NCI-H1417 treated with DMSO at 0.1 percent for 48 hours (cell line): Measurements from ENCODE around the gene TRPM5.
A peak's percentile ranks its signal among the peaks of the same experiment; 100 is the strongest.

Experiments
- DNase-seq: peaks from one replicate; lab custom pipeline; 2025; lab: John Stamatoyannopoulos, UW

The TRPM5 gene

DNA sequence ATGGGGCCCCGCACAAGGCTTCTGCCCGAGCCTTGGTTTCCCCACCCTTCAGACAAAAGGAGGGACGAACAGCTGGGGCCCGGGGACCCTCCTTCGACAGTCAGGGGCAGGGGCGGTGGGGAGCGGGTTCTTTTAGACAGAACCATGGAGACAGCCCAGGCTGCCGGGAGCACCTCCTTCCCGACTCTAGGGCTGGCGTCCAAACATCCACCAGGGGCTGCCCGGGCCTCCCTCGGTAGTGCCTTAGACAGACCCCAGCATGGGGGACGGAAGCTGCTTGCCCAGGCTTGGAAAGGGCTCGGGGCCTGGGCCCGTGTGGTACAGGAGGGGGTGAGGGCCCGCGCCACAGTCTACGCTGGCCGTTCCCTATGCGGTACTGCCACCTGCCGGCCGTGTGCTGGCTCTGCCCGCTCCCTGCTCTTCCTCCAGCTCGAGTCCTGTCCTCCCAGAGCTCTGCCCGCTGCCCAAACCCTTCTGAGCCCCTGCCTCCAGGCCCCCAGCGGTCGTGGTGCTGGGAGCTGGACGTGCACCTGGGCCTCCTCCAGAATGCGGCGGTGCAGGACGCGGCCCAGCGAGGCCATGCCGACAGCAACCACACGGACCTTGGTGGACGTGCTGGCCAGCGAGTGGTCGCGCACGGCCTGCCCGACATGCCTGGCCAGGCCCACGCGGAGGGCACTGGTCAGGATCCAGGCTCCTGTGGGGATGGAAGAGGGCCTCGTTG, 23.6 kb downstream of the TRPM5 start:
- peak; percentile 56 for DNase-seq

DNA sequence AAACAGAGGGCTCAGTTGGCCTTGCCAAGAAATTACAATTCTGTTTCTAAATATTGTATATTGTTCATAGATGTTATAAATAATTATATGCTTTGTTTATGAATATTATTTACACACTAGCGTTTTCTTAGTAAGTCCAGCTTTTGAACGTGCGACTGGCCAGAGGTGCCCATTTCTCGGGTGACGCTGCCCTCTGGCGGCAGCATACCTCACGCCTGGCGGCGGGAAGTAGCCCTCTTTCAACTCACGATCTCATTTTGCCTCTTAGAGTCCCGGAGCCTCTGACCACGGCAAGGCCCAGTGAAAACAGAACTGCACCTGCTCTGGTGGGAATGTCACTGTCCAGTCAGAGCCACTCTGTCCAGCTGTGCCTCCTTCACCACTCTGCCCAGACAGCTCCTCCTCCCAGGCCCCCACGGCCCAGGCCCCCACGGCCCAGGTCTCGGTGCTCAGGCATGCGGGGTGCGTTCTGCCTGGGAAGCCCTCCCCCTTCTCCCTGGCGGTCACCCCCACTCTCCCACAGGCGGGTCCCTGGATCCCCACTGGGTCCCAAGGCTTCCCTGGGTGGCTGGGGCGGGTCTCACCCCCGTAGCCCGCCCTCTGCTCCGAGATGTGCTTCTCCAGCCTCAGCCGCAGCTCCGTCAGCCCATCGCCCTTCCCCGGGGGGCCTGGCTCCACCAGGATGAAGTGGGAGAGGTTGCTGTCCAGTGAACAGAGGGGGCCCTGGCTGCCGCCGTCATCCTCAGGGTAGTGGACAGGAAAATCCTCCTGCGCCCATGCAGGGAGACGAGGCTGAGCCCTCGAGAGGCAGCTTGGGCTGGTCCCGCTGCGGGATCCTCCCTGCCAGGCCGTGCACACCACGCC, 24.4 kb downstream of the TRPM5 start:
- no peak for DNase-seq

DNA sequence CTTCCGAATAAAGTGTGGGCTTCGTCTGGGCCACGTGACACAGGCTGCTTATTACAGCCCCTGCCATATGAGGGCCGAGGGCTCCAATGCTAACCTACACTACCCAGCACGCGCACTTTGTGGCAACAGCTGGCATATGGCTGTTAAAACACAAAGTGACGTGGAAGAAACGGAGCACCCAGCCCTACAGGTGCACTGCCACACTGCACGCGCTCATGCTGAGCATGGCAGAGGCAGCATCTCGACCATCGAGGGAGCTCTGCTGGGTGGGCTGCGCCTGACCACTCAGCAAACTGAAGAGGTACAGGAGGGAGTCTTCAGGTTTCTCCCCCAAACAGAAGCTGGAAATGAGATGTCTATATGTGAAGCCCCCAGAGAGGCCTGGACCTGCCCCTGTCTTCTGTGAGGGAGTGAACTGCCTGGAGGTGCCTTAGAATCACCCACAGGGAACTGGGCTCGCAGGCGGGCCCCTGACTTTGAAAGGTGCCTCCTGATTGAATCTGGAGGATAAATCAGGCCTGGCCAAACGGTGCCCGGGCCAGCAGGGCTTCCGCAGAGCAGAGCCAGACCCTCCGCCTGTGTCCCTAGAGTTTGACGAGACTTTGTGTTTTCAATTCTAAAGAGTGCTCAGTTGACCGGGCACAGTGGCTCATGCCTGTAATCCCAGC, 25.5 kb downstream of the TRPM5 start:
- no peak for DNase-seq

DNA sequence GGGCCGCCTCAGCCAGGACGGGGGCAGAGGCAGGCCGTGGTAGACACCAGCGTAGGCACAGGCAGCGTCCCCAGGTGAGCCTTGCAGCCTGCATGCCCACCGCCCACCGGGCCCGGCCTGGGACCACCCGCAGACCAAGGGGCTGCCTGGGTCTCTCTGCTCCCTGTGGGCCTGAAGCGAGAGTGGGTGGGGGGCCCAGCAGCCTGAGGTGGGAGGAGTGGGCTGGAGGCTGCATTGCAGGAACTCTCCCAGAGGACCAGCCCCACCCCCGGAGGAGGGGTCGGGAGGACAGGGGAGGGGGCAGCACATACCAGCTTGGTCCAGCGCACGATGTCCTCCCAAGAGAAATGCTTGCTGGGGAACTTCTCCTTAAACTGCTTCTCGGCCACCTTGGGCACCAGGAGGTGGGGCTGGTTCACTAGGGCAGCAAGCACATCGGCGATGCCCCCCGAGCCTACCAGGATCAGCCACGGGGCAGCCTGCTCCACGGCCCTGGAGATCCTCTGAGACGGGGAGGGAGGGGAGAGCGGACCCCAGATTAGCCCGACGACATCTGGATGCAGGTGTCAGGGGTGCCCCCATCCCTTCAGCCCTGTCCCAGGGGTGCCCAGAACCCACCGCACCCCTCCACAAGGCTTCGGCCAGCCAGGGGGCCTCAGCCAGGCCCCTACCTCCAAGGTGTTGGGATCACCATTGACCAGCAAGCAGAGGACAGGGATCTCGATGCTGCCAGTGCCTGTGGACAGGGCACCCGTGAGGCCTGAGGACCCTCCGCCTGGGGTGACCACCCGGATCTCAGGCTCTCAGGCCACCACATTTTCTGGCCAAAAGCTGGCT, 26.2 kb downstream of the TRPM5 start:
- no peak for DNase-seq

DNA sequence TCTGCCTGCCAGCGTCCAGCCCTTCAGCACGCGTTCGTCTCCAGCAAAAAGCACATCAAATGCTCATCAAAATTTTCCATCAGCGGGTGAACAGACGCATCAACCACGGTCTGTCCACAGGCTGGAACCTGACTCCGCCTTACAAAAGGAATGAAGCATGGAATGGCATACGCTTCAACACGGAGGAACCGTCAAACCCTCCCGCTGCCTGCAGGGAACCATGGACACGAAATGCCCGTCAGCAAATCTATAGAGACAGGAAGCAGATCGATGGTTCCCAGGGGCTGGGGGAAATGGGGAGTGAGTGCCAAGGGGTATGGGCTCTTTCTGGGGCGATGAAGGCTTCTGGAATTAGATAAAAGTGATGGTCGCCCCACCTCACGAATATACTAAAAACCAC, 27.5 kb downstream of the TRPM5 start:
- DNase-seq: no peak

DNA sequence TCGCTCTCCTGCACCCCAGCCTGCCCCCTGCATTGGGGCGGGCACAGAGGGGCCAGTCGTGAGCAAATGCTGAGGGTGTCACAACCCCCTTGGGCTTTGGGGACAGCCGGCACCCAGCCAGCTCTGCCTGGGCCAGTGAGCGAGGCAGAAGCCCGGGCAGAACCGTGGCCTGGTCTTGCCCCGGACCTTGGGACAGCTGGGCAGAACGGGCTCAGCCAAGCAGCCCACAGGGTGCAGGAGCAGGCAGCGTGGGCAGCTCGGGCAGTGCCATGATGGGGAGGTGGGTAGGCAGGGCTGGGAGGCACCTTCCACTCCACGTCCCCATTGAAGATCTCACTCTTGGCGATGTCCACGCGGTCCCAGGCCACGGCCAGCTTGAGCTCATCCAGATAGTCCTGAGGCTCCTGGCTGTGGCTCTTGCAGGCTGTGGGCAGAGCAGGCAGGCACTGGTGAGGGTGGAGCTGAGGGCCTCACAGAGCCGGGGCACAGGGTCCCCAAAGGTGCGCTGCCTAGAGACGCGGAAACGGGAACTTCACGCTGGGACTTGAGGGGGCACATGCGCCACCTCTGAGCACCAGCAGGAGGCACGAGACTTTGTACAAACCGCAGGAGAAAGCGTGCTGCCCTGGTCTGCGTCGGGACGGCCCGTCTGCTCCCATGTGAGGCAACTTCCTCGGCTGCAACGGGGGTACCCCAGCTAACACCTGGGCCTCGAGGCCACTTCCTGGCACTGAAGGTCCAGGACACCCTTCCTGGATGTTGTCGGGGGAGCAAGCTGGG, 28.5 kb downstream of the TRPM5 start:
- DNase-seq: no peak

DNA sequence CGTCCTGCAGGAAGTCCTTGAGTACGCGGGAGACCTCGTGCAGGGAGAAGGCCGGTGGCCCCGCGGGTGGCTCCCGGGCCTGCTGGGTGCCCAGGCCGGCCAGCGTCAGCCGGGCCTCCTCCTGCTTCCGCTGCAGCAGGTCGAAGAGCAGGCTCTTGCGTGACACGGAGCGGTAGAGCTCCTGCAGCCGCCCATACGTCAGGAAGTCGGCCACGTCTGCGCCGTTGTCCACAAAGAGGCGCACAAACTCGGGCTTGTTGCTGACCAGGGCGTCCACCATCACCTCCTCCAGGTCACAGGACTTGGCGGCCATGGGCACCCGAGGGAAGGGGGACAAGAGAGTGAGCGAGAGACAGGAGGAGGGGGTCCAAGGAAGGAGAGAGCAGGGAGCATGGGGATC, 29.1 kb downstream of the TRPM5 start:
- DNase-seq: no peak

DNA sequence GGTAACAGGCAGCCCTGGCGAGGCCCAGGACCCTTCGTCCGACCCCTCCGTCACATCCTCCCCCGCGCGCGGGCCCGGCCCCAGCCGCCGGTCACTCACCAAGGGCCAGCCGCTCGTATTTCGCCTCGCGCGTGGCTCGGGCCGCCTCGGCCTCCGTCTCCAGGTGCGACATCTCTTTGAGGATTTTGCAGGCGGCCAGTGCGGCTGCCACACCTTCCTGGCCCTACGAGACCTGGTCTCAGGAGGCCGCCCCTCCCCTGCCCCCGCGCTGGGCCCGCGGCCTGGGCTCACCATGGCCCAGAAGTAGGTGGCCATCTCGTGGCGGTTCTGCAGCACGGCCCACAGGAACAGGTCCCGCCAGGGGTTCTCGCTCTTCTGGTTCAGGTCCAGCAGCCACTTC, 29.7 kb downstream of the TRPM5 start:
- no peak for DNase-seq

DNA sequence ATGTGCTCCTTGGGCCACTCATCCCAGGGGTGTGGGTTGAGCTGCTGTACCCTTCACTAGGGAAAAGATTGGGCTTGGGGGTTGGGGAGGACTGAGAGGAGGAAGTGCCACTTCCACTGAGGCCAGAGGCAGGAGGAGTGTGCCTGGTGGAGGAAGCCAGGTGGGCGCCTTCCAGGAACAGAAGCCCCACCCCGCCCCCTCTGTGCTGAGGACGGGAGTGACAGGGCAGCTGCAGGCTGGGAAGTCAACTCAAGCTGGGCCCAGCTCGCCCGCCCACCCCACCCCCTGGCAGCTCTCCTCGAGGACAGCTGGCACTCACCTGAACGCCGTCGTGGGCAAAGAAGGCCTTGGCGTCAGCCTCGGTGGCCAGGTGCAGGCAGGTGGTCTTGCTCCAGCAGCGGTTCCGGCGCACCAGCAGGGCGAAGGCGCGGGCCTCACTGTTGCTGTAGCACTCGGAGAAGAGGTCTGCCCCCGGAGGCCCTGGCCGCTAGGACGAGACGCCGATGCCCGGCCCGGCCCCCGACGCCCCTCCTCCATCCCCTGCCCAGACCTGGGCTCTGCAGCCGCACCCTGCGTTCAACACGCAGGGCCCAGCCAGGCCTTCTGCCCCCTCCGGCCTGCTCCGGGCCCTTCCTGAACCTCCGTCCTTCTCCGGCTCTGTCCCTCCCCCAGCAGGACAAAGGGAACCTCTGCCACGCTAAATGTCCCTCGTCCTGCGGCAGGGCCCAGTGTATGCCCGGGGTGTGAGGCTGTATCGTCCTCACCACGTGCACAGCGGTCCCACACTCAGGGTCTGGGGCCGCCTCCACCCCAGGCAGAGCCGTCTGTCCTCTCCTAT, 30.4 kb downstream of the TRPM5 start:
- no peak for DNase-seq

DNA sequence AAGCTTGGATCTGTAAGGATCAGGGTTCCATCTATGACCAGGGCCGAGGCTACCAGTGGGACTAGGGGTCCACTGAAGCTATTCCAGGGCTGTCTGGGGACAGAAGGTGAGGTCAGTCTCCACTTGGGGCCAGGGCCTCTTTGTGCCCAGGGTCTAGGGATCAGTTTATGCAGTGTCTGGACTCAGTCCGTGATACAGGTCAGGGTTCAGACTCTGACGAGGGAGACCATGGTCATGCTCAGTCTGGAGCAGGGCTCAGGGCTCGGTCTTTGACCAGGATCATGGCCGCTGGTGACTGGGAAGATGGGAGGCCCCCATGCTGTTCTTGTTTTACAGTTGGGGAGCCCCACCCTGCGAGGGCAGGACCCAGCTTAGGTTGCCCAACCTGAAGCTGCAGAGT, 32.0 kb downstream of the TRPM5 start:
- no peak for DNase-seq

DNA sequence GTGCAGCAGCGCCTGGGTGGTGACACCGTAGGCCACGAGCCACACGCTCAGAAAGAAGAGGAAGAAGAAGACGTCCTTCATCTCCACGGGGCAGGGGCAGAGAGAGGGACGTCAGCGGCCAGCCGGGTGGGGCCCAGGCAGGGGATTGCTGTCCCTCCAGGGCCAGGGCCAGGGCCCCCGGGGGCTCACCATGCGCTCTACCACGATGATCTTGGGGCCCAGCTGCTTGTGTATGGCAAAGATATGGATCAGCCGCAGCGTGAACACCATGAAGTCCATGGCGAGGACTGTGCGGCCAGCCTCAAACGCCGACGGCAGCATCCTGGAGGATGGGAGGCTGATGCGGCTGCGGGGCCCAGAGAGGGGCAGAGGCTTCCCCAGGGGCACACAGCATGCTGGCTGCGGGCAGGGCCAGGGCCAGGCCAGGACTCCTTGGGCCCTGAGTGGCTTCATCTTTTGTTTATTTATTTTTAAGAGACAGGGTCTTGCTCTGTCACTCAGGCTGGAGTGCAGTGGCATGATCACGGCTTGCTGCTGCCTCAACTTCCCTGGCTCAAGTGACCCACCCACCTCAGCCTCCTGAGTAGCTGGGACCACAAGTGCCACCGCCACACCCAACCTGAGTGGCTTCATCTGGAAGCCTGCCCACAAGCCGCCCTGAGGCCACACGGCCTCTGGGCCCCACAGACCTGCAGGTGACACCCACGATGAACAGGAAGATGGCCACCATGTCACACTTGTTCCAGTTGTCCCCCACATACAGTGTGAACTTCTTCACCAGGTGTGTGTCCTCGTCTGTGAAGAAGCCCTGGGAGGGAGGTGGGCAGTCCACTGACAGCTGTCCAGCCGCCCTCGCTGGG, 32.6 kb downstream of the TRPM5 start:
- no peak for DNase-seq

DNA sequence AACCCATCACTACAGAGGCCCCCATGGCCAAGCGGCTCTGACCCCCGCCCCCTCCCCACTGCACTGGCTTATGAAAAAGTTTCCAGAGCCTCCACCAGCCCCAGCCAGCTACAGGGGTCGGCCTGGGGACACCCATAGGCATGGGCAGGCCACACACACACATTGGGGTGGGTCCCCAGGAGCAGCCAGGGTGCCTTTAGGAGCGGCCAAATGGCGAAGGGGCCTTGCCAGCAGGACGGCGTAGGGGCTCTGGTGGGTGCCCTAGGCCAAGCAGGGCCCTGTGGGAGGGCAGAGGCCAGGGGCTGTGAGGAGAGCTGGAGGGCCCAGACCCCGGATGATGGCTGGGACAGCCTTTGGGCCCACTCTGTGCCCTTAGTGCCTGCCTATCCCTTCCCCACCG, 33.7 kb downstream of the TRPM5 start:
- no peak for DNase-seq

DNA sequence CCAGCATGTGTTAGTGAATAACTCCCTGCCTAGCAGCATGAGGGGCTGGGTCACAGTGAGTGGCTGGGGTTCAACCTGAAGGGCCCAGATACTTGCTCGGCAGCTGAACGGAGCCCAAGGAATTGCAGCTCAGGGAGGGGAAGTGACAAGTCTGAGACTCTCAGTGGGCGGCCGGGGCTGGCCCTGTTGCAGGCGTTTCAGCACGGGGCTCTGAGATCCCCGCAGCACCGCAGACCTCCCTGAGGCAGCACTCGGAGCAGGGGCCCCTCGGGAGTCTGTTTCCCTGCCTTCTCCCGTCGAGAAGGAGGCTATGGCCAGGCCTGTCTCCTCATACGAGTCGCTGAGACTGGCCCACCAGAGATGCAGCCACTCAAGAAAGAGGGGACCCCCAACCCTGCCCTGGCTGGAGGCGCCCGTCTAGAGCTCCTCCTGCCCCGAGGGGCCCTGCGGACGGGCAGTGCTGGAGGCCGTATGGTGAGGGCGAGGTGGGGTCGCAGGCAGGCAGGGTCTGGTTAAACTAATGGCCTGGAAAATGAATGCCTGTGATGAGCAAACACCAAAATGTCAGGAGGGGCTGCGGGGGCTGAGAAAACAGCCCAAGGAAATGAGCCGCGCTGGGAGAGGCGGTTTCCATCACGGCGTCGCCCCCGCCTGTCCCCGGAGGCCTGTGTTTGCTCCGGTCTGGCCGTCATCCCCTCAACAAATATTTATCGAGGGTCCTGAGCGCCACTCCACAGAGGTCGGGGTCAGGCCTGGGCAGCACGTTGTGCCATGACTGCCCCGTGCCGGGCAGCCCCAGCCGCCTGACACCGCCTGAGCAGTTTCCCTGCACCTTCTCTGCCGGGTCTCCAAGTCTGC, 34.5 kb downstream of the TRPM5 start:
- DNase-seq: no peak

DNA sequence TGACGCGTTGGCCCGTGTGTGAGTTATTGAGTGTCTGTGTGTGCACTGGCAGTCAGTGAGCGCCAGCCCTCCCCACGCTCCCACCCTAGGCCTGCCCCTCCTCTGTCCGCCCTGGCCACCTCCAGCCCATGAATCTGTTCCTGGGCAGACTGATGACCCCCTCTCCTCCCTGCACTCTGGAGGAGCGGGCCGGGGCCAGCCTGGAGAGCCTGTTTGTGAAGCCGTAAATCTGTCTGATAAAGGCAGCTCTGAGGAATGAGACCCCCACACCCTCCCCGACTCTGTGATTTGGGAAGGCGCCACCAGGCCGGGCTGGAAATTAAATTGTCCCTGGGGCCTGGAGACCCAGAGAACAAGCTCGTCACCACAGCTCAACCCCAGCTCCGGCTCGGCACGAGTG, 35.2 kb downstream of the TRPM5 start:
- DNase-seq: no peak

DNA sequence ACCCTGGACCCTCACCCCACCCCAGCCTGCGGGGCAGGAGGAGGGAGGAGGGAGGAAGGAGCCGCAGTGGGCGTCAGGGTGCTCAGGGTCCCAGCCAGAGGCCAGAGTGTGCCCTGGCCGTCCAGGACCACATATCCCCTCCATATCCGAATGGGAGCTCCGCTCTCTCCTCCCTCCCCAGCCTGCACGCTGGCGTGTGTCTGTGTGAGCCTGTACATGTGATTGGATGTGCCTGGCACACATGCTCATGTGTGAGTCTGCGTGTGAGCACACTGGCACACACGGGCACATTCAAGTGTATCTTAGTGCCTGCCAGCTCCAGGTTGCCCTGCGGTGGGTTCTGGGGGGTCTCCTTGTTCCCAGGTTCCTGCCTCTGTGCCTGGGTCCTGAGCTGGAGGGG, 35.6 kb downstream of the TRPM5 start:
- DNase-seq: no peak

DNA sequence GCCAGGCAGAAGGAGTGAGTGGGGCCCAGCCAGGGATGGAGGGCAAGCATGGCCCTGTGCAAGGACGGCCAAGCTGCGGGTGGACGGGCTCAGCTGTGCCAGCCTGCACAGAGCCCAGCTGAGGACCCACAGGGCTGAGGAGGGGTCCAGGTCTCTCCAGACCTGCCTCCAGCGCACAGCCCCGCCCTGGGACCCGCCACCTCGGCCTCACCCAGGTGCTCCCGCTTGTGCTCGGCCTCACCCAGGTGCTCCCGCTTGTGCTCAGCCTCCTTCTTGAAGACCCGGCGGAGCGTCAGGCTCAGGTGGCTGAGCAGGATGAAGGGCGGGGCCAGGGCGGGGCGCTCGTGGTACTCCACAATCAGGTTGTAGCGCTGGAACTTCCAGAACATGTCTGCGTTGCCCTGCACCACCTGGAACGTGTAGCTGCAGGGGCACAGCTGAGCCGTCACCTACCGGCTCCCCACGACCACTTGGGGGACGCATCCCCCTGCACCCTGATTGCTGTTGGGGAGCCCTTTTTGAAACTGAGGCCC, 37.4 kb downstream of the TRPM5 start:
- DNase-seq: no peak

DNA sequence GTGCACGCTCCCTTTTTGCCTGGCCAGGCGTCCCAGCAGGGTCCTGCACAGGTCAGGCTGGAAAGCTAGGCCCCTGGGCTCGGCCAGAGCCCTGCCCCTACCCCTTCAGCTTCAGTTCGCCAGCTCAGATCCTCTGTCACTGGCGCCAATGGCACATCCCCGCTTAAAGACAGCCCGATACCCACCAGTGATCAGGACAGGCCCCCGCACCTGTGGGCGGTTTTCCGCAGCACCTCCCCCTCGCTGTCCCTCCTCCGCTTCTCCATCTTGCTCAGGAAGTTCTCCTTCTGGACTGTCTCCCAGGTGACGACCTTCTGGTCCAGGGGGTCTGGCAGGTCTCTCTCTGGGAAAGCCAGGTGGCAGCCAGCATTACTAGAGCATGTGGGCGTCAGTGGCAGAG, 37.9 kb downstream of the TRPM5 start:
- no peak for DNase-seq

DNA sequence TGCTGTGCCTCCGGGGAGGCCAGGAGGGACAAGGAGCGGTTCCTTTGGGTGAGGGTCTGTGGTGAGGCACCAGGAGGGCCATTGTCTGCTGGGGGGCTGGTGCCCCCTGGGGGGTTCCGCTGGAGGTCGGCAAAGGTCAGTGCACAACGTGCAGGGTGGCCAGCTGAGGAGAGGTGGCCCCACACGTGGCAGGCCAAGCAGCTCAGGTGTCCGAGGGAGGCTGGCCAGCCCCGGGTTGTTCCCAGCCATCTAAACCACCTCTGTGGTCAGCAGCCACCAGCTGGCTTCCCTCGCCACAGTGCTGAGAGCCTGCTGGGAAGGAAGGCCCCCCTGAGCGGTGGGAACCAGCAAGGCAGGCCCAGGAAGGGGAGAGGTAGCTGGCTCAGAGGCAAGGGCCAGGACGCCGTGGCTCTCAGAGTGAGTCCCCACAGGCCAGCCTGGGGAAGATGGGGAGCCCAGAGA, 39.5 kb downstream of the TRPM5 start:
- no peak for DNase-seq
